ENCODE results near the gene GIGYF2.

The GIGYF2 gene

DNA sequence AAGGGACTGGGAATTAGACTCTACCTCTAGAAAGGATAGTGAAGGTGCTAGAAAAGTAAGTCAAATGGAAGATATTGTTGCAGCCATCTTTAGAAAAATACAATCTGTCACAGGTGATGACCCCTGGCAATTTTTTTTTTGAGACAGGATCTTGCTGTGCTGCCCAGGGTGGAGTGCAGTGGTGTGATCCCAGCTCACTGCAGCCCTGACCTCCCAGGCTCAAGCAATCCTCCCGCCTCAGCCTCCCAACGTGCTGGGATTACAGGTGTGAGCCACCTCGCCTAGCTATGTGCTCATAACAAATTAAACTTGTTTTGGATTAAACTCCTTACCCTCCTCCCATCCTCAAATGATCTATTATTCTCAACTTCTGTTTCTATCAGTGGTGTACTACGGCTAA is 3.8 kb upstream of the GIGYF2 start:
- TF ChIP-seq CTCF (IDR thresholded peaks at IDR 0.05; ENCODE audit: insufficient read depth, low read length, poor library complexity, severe bottlenecking): no peak
- Histone ChIP-seq H3K4me3 (replicated peaks; ENCODE audit: low read depth, low read length) (no peak overlapping the region), H3K27me3 (replicated peaks; ENCODE audit: control insufficient read depth, insufficient read depth, low read length) (no peaks in the 10 kb centered on the region), H3K36me3 (ENCODE audit: control insufficient read depth, insufficient read depth, low read length) (no peaks in the 10 kb centered on the region)
- no peak for DNase-seq (ENCODE audit: extremely low read depth, insufficient read length)

DNA sequence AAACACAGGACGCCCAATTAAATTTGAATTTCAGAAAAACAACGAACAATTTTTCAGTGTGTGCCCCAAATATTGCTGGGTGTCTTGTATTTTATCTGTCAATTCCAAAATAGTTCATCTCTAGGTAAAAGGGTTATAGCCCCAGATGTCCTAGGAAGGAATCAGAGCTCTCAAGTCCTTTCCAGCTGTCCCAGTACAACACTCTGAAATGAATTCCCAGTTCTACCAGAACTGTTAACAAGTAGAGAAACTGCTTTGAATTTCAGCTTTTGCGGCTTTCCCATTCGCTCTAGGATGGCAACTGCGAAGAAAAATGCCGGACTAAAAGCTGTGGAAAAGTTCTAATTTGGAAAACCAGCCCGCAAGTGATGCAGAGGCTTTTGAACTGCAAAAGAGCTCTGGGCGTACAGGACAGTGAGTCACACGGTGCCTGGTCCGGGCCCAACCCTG is 497 bp upstream of the GIGYF2 start:
- H3K36me3 ChIP-seq (ENCODE audit: control insufficient read depth, insufficient read depth, low read length): no peaks in the 10 kb centered on the region
- H3K4me3 ChIP-seq (replicated peaks; ENCODE audit: low read depth, low read length): peak overlapping the region; percentile 84
- DNase-seq (ENCODE audit: extremely low read depth, insufficient read length): no peak
- no peaks in the 10 kb centered on the region for H3K27me3 ChIP-seq (replicated peaks; ENCODE audit: control insufficient read depth, insufficient read depth, low read length)
- TF ChIP-seq CTCF (IDR thresholded peaks at IDR 0.05; ENCODE audit: insufficient read depth, low read length, poor library complexity, severe bottlenecking): no peak

GRCh38 chr2:232697807-232698110 is 628 bp downstream of the GIGYF2 start:
- Histone ChIP-seq H3K27me3 (replicated peaks; ENCODE audit: control insufficient read depth, insufficient read depth, low read length) (no peaks in the 10 kb centered on the region), H3K4me3 (replicated peaks; ENCODE audit: low read depth, low read length) (peak overlapping the region; percentile 84), H3K36me3 (ENCODE audit: control insufficient read depth, insufficient read depth, low read length) (no peaks in the 10 kb centered on the region)
- TF ChIP-seq CTCF (IDR thresholded peaks at IDR 0.05; ENCODE audit: insufficient read depth, low read length, poor library complexity, severe bottlenecking): no peak
- no peak for DNase-seq (ENCODE audit: extremely low read depth, insufficient read length)

GRCh38 chr2:232698556-232699091 is 1.5 kb downstream of the GIGYF2 start:
- no peak for DNase-seq (ENCODE audit: extremely low read depth, insufficient read length)
- Histone ChIP-seq H3K36me3 (ENCODE audit: control insufficient read depth, insufficient read depth, low read length) (no peaks in the 10 kb centered on the region), H3K4me3 (replicated peaks; ENCODE audit: low read depth, low read length) (peak overlapping the region; percentile 84), H3K27me3 (replicated peaks; ENCODE audit: control insufficient read depth, insufficient read depth, low read length) (no peaks in the 10 kb centered on the region)
- no peak for TF ChIP-seq CTCF (IDR thresholded peaks at IDR 0.05; ENCODE audit: insufficient read depth, low read length, poor library complexity, severe bottlenecking)

DNA sequence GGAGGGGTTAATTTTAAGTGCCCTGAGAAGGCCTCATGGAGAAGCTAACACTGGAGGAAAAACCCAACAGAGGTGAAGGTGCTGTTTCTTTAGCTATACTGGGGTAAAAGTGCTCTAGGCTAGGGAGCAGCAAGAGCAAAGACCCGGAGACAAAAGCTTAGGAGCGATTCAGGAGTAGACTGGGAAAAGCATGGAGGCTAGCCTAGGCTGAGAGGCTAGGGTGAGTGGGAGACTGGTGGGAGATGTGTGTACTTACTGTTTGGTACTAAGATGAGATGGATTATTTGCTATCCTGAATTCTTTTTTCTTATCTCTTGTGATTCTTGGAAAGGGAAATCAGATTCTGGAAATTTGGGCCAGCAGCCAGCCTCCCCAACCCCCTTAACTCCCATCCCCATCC is 2.0 kb downstream of the GIGYF2 start:
- Histone ChIP-seq H3K4me3 (replicated peaks; ENCODE audit: low read depth, low read length) (peak overlapping the region; percentile 47), H3K27me3 (replicated peaks; ENCODE audit: control insufficient read depth, insufficient read depth, low read length) (no peaks in the 10 kb centered on the region), H3K36me3 (ENCODE audit: control insufficient read depth, insufficient read depth, low read length) (peaks cover 3% of the 10 kb centered on the region; the same call in 1 of the 2 replicates)
- no peak for TF ChIP-seq CTCF (IDR thresholded peaks at IDR 0.05; ENCODE audit: insufficient read depth, low read length, poor library complexity, severe bottlenecking)
- no peak for DNase-seq (ENCODE audit: extremely low read depth, insufficient read length)

- H3K36me3 ChIP-seq (ENCODE audit: control insufficient read depth, insufficient read depth, low read length): peaks cover 5% of the 10 kb centered on the region
- TF ChIP-seq CTCF (IDR thresholded peaks at IDR 0.05; ENCODE audit: insufficient read depth, low read length, poor library complexity, severe bottlenecking): no peak
- H3K27me3 ChIP-seq (replicated peaks; ENCODE audit: control insufficient read depth, insufficient read depth, low read length): no peaks in the 10 kb centered on the region
- no peak overlapping the region for H3K4me3 ChIP-seq (replicated peaks; ENCODE audit: low read depth, low read length)
- no peak for DNase-seq (ENCODE audit: extremely low read depth, insufficient read length)
These were observed 3.0 kb downstream of the GIGYF2 start for GRCh38 chr2:232700154-232700553.

Measured in GM06990 (cell line).